Esophagus muscularis mucosa (tissue), 4 donors: Measurements from ENCODE around the gene DIP2C. TPM values are rescaled to one million over a fixed set of nuclear protein-coding genes. Genes with fewer than 3 reads are reported as not detected.

Experiments used
- DNase-seq: peaks from one replicate; pipeline ENCODE4 v3.0.0-alpha.2; 2017; ENCODE audit errors: extremely low spot score
- H3K27ac ChIP-seq, 4 donors: fragments of 200-600 bp; sonication (generic); replicated peaks in 1 of 4; 1 replicate in 3 of 4; 2 replicates in 1 of 4; pipeline ENCODE4 v1.5.1; 2016 to 2019; ENCODE audit warnings: mild to moderate bottlenecking in 1 of 4
- H3K27me3 ChIP-seq, 4 donors: fragments of 200-600 bp; sonication (generic); one replicate each; pipeline versions ENCODE4 v1.5.1 to v1.6.0; 2016 to 2019
- H3K36me3 ChIP-seq, 4 donors: fragments of 200-600 bp; sonication (generic); one replicate each; pipeline ENCODE4 v1.5.1; 2016 to 2019
- H3K4me1 ChIP-seq, 4 donors: fragments of 200-600 bp; sonication (generic); one replicate each; pipeline ENCODE4 v1.5.1; 2016 to 2019
- H3K4me3 ChIP-seq, 4 donors: fragments of 200-600 bp; sonication (generic); 1 replicate in 2 of 4; 2 replicates in 2 of 4; pipeline ENCODE4 v1.5.1; 2016 to 2019; ENCODE audit warnings: mild to moderate bottlenecking in 4 of 4, moderate library complexity in 1 of 4
- H3K9me3 ChIP-seq, 4 donors: fragments of 200-600 bp; sonication (generic); 1 replicate in 3 of 4; 2 replicates in 1 of 4; pipeline ENCODE4 v1.5.1; 2016 to 2019
- EP300 ChIP-seq: sonication (generic); formaldehyde crosslinking; IDR thresholded peaks from one replicate; pipeline ENCODE4 v1.6.1; 2017; ENCODE audit warnings: antibody characterized with exemption
- POLR2A ChIP-seq: fragments of 450-650 bp; IDR thresholded peaks from one replicate; pipeline ENCODE4 v1.6.1; 2017; ENCODE audit warnings: antibody characterized with exemption, moderate library complexity, mild to moderate bottlenecking, low read depth
- POLR2AphosphoS5 ChIP-seq, 2 donors: sonication (generic); formaldehyde crosslinking; IDR thresholded peaks; one replicate each; pipeline ENCODE4 v1.6.1; 2017; ENCODE audit warnings: antibody characterized with exemption in 2 of 2
- WGBS: methylation state at CpG from one replicate; pipeline ENCODE4 v1.1.5; 2018; 5-methylcytosine and 5-hydroxymethylcytosine counted together
- intact Hi-C: fragments of 100-400 bp; cut with DNase I; formaldehyde crosslinking; loops from one replicate; pipeline ENCODE4 v1.15.1; 2023
- total RNA-seq, 4 donors: library from RNA; depleted of rRNA; stranded (reverse); fragments of >200 nt; gene quantifications; one replicate each; pipeline versions ENCODE4 v1.1.0 to v1.2.1, GENCODE V29; 2016
- TF ChIP-seq, protein P1 (sequence below), 3 experiments: fragments of 200-600 bp in 2 of 3; fragments of 450-650 bp in 1 of 3; sonication (generic) in 2 of 3; IDR thresholded peaks; one replicate each; pipeline ENCODE4 v1.5.1; 2017 to 2019; ENCODE audit warnings: antibody characterized with exemption in 3 of 3, mild to moderate bottlenecking in 2 of 3, moderate library complexity in 1 of 3

Gene DIP2C
- total RNA-seq, 4 donors from 2014 or later = 38.6 to 66.4 (median 55.7) TPM

DNA sequence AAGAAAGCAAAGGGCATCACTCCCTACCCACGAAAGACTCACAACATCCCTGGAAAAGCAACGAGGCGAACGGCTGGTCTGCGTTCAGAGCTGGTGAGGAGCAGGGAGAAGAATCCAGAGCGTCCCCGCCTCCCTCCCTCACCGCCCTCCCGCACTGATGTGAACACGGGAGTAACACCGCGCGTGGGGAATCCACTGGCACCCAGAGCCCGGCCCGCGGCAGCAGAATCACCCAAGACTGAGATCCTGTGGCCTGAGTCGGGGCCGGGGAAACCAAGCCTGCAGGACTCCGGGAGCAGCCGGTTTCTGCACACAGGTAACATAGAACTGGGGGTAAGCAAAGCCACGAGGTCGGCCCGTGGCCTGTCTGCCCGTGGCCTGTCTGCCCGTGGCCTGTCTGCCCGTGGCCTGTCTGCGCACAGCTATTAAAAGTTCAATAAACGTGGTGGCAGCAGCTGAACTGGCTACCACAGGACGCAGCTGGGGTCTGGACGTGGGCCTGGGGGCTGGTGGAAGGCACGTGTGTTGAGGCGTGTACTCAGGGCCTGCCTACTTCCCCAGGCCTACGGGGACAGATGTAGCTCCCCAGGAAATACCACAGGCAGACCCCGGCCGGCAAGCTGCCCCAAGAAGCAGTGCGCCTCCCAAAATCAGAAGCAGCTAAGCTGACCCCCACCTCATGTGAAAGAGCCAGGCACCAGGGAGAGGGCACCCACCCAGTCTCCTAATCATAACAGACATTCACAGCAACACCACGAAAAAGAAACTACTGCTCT is 23.0 kb downstream of the DIP2C start:
- intact Hi-C loops = no loop called here
- WGBS = 90% methylated on average over 30 of the region's 37 CpGs
- Histone ChIP-seq H3K4me3 (peak overlapping the region in 3 of 4 donors; percentile 14 to 46 (median 31)), H3K27ac (peak overlapping the region in 3 of 4 donors; percentile 46 to 69 (median 52)), H3K36me3 (no peaks in the 10 kb centered on the region), H3K4me1 (peaks cover 35 to 78% (median 63%) of the 10 kb centered on the region in 4 donors), H3K27me3 (no peaks in the 10 kb centered on the region), H3K9me3 (no peaks in the 10 kb centered on the region)
- DNase-seq = no peak
- TF ChIP-seq POLR2A (no peak), EP300 (no peak), POLR2AphosphoS5 (IDR thresholded peaks at IDR 0.05) (no peak)
- TF ChIP-seq, protein P1, sequence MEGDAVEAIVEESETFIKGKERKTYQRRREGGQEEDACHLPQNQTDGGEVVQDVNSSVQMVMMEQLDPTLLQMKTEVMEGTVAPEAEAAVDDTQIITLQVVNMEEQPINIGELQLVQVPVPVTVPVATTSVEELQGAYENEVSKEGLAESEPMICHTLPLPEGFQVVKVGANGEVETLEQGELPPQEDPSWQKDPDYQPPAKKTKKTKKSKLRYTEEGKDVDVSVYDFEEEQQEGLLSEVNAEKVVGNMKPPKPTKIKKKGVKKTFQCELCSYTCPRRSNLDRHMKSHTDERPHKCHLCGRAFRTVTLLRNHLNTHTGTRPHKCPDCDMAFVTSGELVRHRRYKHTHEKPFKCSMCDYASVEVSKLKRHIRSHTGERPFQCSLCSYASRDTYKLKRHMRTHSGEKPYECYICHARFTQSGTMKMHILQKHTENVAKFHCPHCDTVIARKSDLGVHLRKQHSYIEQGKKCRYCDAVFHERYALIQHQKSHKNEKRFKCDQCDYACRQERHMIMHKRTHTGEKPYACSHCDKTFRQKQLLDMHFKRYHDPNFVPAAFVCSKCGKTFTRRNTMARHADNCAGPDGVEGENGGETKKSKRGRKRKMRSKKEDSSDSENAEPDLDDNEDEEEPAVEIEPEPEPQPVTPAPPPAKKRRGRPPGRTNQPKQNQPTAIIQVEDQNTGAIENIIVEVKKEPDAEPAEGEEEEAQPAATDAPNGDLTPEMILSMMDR (IDR thresholded peaks at IDR 0.05) = no peak

DNA sequence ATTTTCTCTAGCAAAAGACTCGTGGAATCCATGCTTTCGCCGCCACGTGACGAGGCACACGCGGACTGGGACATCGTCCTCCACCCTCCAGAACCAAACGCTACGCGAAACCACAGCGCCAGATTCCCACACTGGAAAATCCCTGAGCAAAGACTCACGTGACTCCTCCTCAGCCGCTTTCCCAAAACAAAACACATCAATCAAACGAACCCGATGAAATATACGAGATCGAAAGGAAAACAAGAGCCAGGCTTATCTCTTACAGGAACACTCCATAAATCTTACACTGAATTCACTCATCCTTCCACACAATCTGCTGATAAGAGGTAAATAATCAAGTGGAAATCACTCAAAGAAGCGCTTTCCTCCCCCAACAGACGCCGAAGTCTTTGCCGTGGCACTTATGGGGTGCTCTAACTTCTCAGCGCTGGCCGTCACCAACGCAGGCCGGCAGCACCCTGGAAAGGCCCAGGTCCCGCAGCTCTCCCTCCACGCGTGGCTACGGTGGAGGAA is 23.8 kb downstream of the DIP2C start:
- peaks cover 42 to 86% (median 71%) of the 10 kb centered on the region in 4 donors for H3K4me1 ChIP-seq
- intact Hi-C loops = no loop called here
- TF ChIP-seq POLR2AphosphoS5 (IDR thresholded peaks at IDR 0.05) (peak in 1 of 2 donors; percentile 10), EP300 (no peak), POLR2A (no peak)
- TF ChIP-seq, protein P1 (IDR thresholded peaks at IDR 0.05) = no peak
- no peaks in the 10 kb centered on the region for H3K9me3 ChIP-seq
- peak overlapping the region in 3 of 4 donors; percentile 46 to 69 (median 52) for H3K27ac ChIP-seq
- no peaks in the 10 kb centered on the region for H3K27me3 ChIP-seq
- H3K36me3 ChIP-seq = no peaks in the 10 kb centered on the region
- DNase-seq = no peak
- WGBS = 78% methylated on average over 29 of the region's 30 CpGs
- peak overlapping the region; percentile 14 to 46 (median 26) for H3K4me3 ChIP-seq

DNA sequence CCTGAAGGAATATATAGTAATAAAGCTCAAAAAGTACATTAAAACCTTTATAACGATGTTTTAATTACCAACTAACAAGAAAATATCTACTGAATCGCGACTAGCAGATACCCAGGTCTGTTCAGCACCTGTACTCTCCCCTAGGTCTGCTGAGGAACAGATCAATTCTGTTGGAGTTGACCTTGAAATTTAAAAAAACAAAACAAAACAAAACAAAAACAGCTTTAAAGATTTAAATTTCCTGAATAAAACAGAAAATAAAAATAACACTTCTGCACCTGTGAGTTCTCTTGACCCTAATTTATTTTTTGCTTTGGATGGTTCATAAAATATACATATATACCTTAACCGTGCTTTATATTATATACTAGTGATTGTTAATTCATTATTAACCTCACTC is 24.6 kb downstream of the DIP2C start:
- peak overlapping the region in 2 of 4 donors; percentile 46 to 69 for H3K27ac ChIP-seq

GRCh38 chr10:664301-664700 is 25.2 kb downstream of the DIP2C start:
- H3K27ac ChIP-seq = peak overlapping the region; percentile 78 to 87 (median 82)
- intact Hi-C loops = no loop called here
- peaks cover 55 to 88% (median 74%) of the 10 kb centered on the region in 4 donors for H3K4me1 ChIP-seq
- no peak overlapping the region for H3K4me3 ChIP-seq
- no peaks in the 10 kb centered on the region for H3K9me3 ChIP-seq
- no peaks in the 10 kb centered on the region for H3K36me3 ChIP-seq
- 90% methylated on average over 7 of the region's 7 CpGs for WGBS
- no peaks in the 10 kb centered on the region for H3K27me3 ChIP-seq
- no peak for TF ChIP-seq POLR2A
- DNase-seq = no peak

More for the DNA sequence above, 24.6 kb downstream of the DIP2C start:
- H3K9me3 ChIP-seq = no peaks in the 10 kb centered on the region
- no peak for TF ChIP-seq POLR2A
- no peak for TF ChIP-seq EP300
- no peak overlapping the region for H3K4me3 ChIP-seq
- 95% methylated on average over 4 of the region's 4 CpGs for WGBS
- no peaks in the 10 kb centered on the region for H3K27me3 ChIP-seq
- H3K4me1 ChIP-seq = peaks cover 49 to 88% (median 74%) of the 10 kb centered on the region in 4 donors
- H3K36me3 ChIP-seq = no peaks in the 10 kb centered on the region
- no peak for DNase-seq
- intact Hi-C loops = no loop called here

GRCh38 chr10:663831-664251 is 25.6 kb downstream of the DIP2C start:
- WGBS = 40% methylated on average over 13 of the region's 13 CpGs
- TF ChIP-seq EP300 (no peak), POLR2A (no peak), POLR2AphosphoS5 (IDR thresholded peaks at IDR 0.05) (peak in 1 of 2 donors; percentile 13)
- TF ChIP-seq, protein P1 (IDR thresholded peaks at IDR 0.05) = no peak
- H3K9me3 ChIP-seq = no peaks in the 10 kb centered on the region
- H3K27me3 ChIP-seq = no peaks in the 10 kb centered on the region
- DNase-seq = no peak
- peaks cover 60 to 88% (median 74%) of the 10 kb centered on the region in 4 donors for H3K4me1 ChIP-seq
- H3K36me3 ChIP-seq = no peaks in the 10 kb centered on the region
- peak overlapping the region in 1 of 4 donors; percentile 6 for H3K4me3 ChIP-seq
- peak overlapping the region; percentile 78 to 87 (median 82) for H3K27ac ChIP-seq
- intact Hi-C loops = no loop called here
